Measurements from ENCODE around the gene TNC.

The TNC gene

DNA sequence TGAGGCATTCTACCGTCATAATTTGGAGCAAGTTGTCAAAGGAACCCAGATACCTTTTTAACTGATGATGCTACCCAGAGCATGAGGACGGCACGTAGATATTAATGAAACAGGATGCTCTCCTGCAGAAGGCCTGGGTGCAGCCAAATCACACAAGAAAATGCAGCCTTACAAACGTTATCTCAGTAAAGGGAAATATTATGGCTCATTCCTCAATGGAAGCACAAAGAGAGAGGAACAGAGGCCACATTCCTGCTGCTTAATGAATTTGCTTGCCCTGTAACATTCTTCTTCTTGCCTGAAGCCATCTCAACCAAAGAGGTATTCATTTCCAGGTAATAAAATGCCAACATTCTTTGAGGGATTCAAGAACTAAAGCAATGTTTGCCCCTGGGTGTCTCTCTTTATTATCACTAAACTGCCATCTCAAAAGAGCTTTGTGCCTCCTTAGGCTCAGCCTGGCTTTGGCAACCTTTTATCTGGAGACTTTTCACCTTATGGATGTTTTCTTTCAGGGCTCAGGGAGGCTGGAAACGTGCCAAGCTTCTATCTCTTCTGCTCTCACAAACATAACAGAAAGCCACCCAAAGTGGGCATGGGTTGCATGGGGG lies 92.9 kb downstream of the TNC start:
- no peak overlapping the region for H3K4me3 Mint-ChIP-seq
- DNase-seq (no peak), ATAC-seq (no peak)
- H3K4me1 Mint-ChIP-seq = peaks cover 4% of the 10 kb centered on the region
- peaks cover 33% of the 10 kb centered on the region for H3K27me3 Mint-ChIP-seq
- H3K9me3 Mint-ChIP-seq = no peaks in the 10 kb centered on the region
- no peak overlapping the region for H3K27ac Mint-ChIP-seq

DNA sequence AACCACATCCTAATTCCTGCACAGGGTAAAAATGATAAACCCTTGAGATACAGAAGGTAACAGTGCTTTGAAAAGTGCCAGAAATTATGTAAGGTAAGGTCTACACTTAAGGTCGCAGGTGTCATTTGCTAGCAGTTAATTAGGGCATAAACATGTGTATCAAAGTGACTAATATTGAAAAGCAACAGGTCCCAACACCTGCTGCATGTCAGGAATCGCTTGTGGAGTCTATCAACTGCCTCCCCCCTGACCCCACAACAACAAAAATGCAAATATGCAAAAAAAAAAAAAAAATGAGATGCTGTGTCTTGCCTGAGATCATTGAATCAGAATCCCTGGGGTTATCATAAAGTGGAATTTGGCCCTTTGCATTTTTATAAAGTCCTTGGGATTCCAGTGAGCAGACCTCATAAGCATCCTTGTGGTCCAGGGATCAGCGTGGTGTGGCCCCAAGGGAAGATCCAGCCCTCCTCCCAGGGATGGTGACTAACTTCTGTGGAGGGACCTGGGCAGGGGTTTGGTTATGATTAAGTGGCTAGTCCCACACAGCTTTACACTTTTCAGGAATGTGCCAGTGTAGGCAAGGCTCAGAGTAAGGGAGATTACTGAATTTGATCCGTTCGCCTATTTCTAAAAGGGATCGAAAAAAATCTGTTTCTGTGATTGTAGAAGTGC lies 95.1 kb downstream of the TNC start:
- DNase-seq = no peak
- H3K4me3 Mint-ChIP-seq = no peak overlapping the region
- peak overlapping the region in 1 of 2 donors; percentile 54 for H3K27ac Mint-ChIP-seq
- no peaks in the 10 kb centered on the region for H3K9me3 Mint-ChIP-seq
- peaks cover 15% of the 10 kb centered on the region for H3K4me1 Mint-ChIP-seq
- ATAC-seq = no peak
- H3K27me3 Mint-ChIP-seq = peaks cover 30% of the 10 kb centered on the region

DNA sequence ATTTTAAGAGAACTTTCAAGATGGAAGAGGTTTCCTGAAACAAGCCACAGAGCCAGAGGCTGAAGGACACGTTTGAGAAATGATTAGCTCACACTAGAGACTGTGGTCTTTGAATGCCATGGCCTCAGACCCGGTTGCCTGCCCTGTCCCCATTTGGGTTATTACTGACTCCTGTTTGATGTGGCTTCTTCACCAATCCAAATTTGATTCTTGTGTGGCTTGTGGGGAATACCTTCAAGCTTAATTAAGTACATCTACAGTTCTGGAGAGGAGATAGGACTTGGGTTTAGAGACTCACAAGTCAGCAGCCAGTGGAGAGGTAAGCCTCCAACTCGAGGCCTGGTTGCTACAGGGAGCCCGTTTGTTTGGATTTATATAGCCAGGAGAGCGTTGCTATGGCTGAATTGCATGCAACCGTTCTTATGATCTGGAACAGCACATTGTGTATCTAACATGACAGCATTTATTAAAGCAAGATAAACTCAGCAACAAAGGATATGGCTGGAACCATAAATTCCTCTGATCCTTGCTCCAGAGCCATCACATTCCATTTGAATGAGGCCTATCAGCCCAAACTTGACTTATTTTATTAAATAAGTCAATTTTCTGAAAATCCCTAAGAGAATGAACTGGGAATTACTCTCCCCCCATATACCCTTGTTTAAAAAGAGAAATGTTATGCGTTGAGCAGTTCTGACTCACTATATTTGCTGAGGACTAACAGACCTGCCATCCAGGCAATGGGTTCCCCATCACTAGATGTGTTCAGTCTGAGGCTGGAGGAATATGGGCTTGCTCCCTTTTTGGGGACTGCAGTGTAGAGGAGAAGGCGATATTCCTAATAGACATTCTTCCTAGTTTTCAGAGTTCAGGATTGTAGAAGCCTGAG lies 99.2 kb downstream of the TNC start:
- H3K27me3 Mint-ChIP-seq = peaks cover 28% of the 10 kb centered on the region
- ATAC-seq (peak; percentile 92), DNase-seq (peak in 1 of 2 donors; percentile 75)
- H3K27ac Mint-ChIP-seq = peak overlapping the region; percentile 28 to 69
- H3K9me3 Mint-ChIP-seq = no peaks in the 10 kb centered on the region
- H3K4me3 Mint-ChIP-seq = peak overlapping the region; percentile 13 to 48
- peaks cover 26% of the 10 kb centered on the region for H3K4me1 Mint-ChIP-seq

DNA sequence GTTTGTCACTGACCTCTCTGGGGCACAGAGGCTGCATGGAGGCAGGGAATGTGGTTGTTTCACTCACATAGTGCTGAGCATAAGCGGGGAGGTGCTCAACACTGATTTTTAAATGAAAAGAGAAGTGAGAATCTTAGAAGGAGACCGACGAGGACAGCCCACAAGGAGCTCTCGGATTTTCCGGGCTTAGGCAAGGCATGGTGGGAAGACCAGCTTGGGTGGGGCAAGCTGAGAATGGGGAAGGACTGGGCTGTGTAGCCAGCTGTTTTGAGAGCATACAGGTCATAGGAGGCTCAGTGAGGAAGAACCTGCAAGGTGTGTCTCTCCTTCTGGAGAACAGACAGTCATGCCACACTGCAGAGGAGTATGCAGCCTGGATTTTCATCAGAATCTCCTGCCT lies 101.6 kb downstream of the TNC start:
- Mint-ChIP-seq H3K9me3 (no peaks in the 10 kb centered on the region), H3K27ac (peak overlapping the region in 1 of 2 donors; percentile 0), H3K4me1 (peaks cover 46% of the 10 kb centered on the region), H3K27me3 (peaks cover 26% of the 10 kb centered on the region), H3K4me3 (no peak overlapping the region)
- ATAC-seq (no peak), DNase-seq (no peak)

DNA sequence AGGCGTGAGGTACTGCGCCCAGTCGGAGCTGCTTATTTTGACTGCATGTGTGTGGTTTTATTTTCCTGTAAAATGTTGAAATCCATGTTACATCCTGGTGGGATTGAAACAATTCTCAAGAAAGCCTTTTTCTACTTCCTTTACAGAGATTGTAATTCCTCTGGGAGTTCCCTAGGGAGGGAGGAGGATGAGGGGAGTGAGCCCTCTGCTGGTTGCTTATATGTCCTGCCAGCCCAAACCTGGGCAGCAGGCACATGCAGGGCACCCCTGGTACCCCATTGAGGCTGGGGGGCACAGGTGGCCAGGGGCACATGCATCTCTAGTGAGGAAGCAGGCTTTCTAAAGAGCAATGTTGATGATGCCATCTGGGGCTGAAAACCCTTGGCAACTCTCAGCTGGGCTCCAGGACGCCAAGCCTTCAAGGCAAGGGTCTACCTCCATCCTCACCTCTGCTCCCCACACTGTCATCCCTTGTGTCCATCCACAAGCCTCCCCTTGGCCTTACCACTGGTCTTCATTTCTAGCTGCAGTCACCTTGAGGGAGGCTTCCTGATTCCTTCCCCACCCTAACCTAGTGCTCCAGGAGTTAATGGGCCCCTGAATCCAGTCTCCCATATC lies 102.8 kb downstream of the TNC start:
- H3K4me3 Mint-ChIP-seq = no peak overlapping the region
- no peak overlapping the region for H3K27ac Mint-ChIP-seq
- peaks cover 56% of the 10 kb centered on the region for H3K4me1 Mint-ChIP-seq
- no peak for ATAC-seq
- peaks cover 19% of the 10 kb centered on the region for H3K27me3 Mint-ChIP-seq
- no peak for DNase-seq
- H3K9me3 Mint-ChIP-seq = no peaks in the 10 kb centered on the region

DNA sequence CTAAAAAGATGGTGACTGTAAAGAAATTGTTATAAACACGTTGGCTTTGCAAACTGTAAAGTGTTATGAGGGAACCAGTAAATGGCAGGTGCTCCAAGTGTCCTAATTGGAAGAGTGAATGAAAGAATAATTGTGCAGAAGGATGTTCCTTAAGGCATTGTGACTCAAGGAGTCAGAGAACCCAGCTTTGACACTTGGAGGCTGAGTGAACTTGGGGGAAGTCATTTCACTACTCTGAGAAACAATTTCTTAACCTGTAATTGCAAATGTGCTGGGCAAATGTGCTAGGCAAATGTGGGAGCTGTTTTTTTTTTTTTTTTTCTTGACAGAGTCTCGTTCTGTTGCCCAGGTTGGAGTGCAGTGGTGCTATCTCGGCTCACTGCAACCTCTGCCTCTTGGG lies 103.5 kb downstream of the TNC start:
- Mint-ChIP-seq H3K4me3 (no peak overlapping the region), H3K27ac (peak overlapping the region; percentile 22 to 86), H3K9me3 (no peaks in the 10 kb centered on the region), H3K4me1 (peaks cover 62% of the 10 kb centered on the region), H3K27me3 (peaks cover 19% of the 10 kb centered on the region)
- ATAC-seq = no peak
- DNase-seq = no peak

DNA sequence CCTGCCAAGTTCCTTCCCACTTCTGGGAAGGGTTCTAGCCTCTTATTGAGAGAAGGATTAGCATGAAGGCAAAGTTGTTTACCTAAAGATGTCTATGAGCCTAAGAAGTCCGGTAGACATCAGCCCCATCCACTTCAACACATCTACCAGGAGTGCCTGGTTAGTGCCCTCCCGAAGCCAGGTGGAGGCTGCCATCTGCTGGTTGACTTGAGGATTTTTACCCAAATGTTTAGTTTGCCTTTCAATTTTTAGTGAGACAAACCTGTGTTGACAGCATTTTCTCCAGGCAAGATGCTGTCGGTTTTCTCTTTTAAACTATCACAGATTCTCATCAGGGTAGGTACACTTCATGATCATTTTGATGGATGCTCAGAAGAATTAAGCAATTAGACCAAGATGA lies 104.0 kb downstream of the TNC start:
- Mint-ChIP-seq H3K4me3 (no peak overlapping the region), H3K4me1 (peaks cover 66% of the 10 kb centered on the region), H3K27ac (peak overlapping the region; percentile 22 to 86), H3K9me3 (no peaks in the 10 kb centered on the region), H3K27me3 (peaks cover 19% of the 10 kb centered on the region)
- peak; percentile 78 to 84 for DNase-seq
- peak; percentile 77 for ATAC-seq

DNA sequence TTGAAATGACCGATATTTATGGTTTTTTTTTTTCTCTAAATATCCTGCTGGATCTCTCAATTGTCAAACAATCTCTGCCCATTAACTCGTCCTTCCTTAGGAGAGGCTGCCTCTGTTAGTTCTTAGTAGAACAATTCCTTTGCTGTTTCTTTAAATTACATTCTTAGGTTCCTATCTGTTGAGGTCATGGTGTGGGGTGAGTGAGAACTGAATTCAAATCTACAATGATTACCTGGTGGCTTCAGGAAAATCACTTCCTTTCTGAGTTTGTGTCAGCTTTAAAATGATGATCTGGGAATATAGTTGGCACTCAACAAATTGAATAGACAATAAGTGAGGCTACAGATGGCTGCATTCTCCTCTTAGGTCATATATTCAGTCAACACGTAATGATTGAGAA lies 105.5 kb downstream of the TNC start:
- peaks cover 11% of the 10 kb centered on the region for H3K27me3 Mint-ChIP-seq
- H3K9me3 Mint-ChIP-seq = no peaks in the 10 kb centered on the region
- DNase-seq (no peak), ATAC-seq (no peak)
- H3K4me1 Mint-ChIP-seq = peaks cover 61% of the 10 kb centered on the region
- H3K4me3 Mint-ChIP-seq = peak overlapping the region in 1 of 2 donors; percentile 45
- H3K27ac Mint-ChIP-seq = peak overlapping the region; percentile 5 to 79

DNA sequence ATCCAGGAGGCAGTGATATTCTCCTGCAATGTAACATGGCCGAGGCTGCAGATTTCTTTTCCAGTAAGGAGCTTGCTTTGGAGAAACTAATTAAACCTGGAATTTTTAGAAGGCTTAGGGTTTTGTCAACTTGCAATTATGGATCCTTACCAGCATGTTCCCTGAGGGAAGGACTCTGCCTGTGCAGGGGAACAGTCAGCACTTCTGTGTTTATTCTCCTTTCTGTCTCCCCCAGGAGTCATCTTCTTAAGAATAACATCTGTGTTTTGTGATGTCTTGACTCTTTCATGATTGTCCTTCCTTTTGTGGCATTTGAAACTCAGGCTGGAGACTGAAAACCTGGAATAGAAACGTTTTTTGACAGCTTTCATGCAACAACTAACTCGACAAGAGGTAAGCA lies 107.1 kb downstream of the TNC start:
- no peaks in the 10 kb centered on the region for H3K9me3 Mint-ChIP-seq
- ATAC-seq = no peak
- H3K27me3 Mint-ChIP-seq = peaks cover 2% of the 10 kb centered on the region
- H3K4me1 Mint-ChIP-seq = peaks cover 73% of the 10 kb centered on the region
- no peak overlapping the region for H3K27ac Mint-ChIP-seq
- no peak for DNase-seq
- no peak overlapping the region for H3K4me3 Mint-ChIP-seq

DNA sequence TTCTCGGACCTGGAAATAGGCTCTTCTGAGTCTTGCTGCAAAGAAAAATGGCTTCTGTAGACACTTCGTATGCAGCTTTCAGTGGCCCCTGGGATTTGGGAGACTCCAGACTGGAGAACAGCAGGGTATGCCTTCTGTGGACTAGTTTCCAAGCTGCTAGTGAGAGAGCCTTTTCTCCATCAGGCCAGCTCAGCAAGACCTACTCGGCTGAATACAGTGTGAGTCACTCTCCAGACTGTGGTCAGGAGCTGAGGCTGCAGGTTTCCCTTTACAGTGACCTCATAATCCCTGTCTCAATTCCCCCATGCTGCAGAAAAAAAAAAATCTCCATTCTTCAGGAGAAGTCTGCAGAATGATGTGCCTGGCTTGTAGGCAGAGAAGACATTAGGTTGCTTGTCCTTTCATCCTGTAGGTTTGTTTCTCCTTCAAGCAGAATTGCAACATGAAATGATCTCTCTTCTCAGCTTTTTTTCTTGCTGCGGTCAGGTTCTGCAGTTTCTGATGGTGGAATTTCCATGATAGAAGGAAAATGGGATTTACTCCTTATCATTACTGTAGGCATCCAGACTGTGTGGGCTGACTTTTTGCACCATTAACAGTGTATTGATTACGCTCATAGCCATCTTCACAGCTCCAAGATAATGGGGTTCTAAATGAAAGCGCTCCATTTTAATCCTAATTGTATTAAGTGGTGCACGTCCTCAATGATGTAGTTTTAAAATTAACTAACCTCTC lies 109.3 kb downstream of the TNC start:
- Mint-ChIP-seq H3K27ac (no peak overlapping the region), H3K27me3 (no peaks in the 10 kb centered on the region), H3K4me3 (no peak overlapping the region), H3K9me3 (no peaks in the 10 kb centered on the region), H3K4me1 (peaks cover 88% of the 10 kb centered on the region)
- peak in 1 of 2 donors; percentile 31 for DNase-seq
- ATAC-seq = no peak

DNA sequence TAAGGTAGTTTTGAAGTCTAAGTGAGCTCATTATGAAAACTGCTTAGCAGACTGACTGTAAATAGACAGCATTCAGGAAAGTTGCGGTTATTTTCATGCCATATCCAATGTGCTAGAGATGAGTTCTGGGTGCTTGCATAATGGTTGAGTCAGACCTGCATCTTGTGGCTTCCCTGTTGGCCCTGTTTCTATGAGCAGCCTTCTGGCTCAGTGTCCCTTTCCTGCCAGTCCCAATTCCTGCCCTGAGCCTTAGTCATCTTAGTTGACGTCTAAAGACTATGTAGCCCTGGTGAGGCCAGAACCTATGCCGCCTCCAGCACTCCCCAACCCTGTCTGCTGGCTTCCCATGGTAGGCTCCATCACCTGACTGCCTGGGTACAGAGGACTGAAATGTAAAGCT lies 111.3 kb downstream of the TNC start:
- Mint-ChIP-seq H3K4me1 (peaks cover 83% of the 10 kb centered on the region), H3K9me3 (no peaks in the 10 kb centered on the region), H3K27ac (peak overlapping the region; percentile 84 to 98), H3K27me3 (no peaks in the 10 kb centered on the region), H3K4me3 (no peak overlapping the region)
- DNase-seq = peak in 1 of 2 donors; percentile 66
- ATAC-seq = peak; percentile 83

DNA sequence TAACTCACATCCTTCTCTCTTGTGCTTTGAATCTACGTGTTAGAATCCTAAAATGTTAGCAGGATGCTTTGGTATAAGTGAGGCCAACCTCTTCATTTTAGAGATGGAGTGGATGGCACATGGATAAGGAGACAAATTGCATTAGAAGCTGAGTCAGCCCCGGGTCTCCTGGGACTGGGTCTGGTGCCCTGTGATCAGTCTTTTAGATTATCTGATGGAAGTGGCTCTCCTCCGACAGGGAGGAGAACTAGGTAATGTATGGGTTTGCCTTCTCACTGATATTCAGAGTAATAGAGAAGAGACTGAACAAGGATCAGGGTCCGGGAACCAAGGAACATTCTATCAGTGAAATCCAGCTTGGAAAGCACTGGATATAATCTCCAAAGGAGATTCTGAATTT lies 112.6 kb downstream of the TNC start:
- Mint-ChIP-seq H3K27me3 (no peaks in the 10 kb centered on the region), H3K9me3 (no peaks in the 10 kb centered on the region), H3K4me1 (peaks cover 82% of the 10 kb centered on the region), H3K27ac (peak overlapping the region; percentile 95 to 98), H3K4me3 (peak overlapping the region; percentile 16 to 57)
- DNase-seq = no peak
- ATAC-seq = no peak

DNA sequence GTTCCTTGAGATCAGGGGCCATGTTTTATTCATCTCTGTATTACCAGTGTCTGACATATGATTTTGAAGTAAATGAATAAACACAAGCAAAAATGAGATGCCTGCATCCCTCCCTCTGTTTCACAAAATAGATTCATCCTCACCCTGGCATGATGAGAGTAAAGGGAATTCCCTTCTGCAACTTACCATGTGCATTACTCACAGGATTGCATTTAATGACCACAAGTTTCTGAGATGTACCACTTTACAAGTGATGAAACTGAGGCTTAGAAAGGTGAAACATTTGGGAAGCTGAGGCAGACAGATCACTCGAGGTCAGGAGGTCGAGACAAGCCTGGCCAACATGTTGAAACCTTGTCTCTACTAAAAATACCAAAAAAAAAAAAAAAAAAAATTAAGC lies 113.4 kb downstream of the TNC start:
- Mint-ChIP-seq H3K4me3 (peak overlapping the region in 1 of 2 donors; percentile 57), H3K9me3 (no peaks in the 10 kb centered on the region), H3K4me1 (peaks cover 82% of the 10 kb centered on the region), H3K27me3 (no peaks in the 10 kb centered on the region), H3K27ac (peak overlapping the region; percentile 95 to 98)
- DNase-seq = peak in 1 of 2 donors; percentile 47
- peak; percentile 77 for ATAC-seq

DNA sequence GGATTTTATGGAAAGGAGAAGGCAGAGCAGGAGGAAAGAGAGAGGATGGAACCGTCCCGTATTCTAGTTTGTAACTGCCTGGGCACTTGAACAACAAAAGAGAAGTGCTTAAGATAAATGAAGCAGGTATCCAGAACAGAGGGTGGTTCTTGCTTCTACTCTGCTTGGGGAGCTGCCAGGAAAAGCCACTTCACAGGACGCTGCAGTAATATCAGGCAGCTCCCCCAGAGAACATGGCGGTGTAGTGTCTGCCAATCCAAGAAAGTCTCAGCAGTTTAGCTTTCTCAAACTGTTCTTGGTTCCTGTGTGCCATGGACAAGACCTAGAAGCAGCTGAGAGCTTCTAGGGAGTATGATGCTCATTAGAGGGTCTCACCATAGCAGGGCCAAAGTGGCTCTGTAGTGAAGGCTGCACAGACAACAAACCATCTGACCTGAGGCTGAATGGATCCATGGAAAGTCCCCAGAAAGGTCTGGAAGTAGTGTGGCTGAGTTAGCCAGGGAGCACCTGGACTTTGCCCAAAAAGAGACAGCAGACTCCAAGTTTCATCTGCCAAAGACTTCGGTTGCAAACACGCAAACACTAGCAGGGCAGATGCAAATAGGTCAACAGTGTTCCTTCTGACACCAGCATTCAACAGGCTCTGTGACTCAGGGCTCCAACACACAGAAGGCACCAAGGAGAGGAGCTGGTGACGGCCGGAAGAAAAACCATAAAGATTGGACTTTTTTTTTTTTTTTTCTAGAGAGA lies 115.4 kb downstream of the TNC start:
- H3K4me1 Mint-ChIP-seq = peaks cover 69% of the 10 kb centered on the region
- no peak for DNase-seq
- ATAC-seq = no peak
- no peaks in the 10 kb centered on the region for H3K27me3 Mint-ChIP-seq
- no peaks in the 10 kb centered on the region for H3K9me3 Mint-ChIP-seq
- H3K27ac Mint-ChIP-seq = no peak overlapping the region
- H3K4me3 Mint-ChIP-seq = no peak overlapping the region
